HTR-8/SVneo (cell line): Measurements from ENCODE around the gene STK38L.
"Not testable (repeated sequence)": the region's sequence is repeated elsewhere in the genome, so short reads cannot be mapped to it uniquely, and the experiment has no call there.

Source experiments
- DNase-seq: peaks from one replicate; pipeline ENCODE4 v3.0.0; 2011; ENCODE audit warnings: low spot score, mixed read lengths; ENCODE audit not compliant: insufficient read length
- FAIRE-seq: peaks from 2 replicates; lab custom pipeline; 2011; peaks lifted over from hg19 to GRCh38; lab: Jason Lieb, UNC

STK38L gene

GRCh38 chr12:27221625-27222387 is 22.3 kb upstream of the STK38L start:
- FAIRE-seq (no peak), DNase-seq (no peak)

- FAIRE-seq, result no peak
- no peak for DNase-seq
Measured at GRCh38 chr12:27226407-27226929, 17.6 kb upstream of the STK38L start.

- FAIRE-seq, result no peak
- no peak for DNase-seq
Measured at GRCh38 chr12:27229367-27229766, 14.7 kb upstream of the STK38L start.

GRCh38 chr12:27231374-27231773 is 12.7 kb upstream of the STK38L start:
- not testable (repeated sequence) for FAIRE-seq, DNase-seq

- FAIRE-seq, result no peak
- no peak for DNase-seq
Measured at GRCh38 chr12:27233814-27234213, 10.3 kb upstream of the STK38L start.

GRCh38 chr12:27236498-27236897 is 7.6 kb upstream of the STK38L start:
- no peak for DNase-seq
- no peak for FAIRE-seq

- DNase-seq, result no peak
- FAIRE-seq, result no peak
Measured at GRCh38 chr12:27237790-27238771, 6.0 kb upstream of the STK38L start.

- FAIRE-seq (peak; percentile 46), DNase-seq (no peak)
Measured at GRCh38 chr12:27243006-27243405, 1.1 kb upstream of the STK38L start.

- DNase-seq, result no peak
- FAIRE-seq, result no peak
Measured at GRCh38 chr12:27244689-27245488, 803 bp downstream of the STK38L start.

- FAIRE-seq (no peak), DNase-seq (no peak)
Measured at GRCh38 chr12:27246141-27246540, 2.1 kb downstream of the STK38L start.

GRCh38 chr12:27246774-27247173 is 2.7 kb downstream of the STK38L start:
- DNase-seq, result no peak
- no peak for FAIRE-seq

- DNase-seq (no peak), FAIRE-seq (no peak)
Measured at GRCh38 chr12:27252934-27253333, 8.8 kb downstream of the STK38L start.

- FAIRE-seq (no peak), DNase-seq (no peak)
Measured at GRCh38 chr12:27253347-27253746, 9.3 kb downstream of the STK38L start.

- DNase-seq, result no peak
- no peak for FAIRE-seq
Measured at GRCh38 chr12:27255806-27256205, 11.7 kb downstream of the STK38L start.

GRCh38 chr12:27257104-27257843 is 13.2 kb downstream of the STK38L start:
- FAIRE-seq (peak; percentile 9), DNase-seq (no peak)

- DNase-seq, result no peak
Measured at GRCh38 chr12:27260746-27261145, 16.7 kb downstream of the STK38L start.

GRCh38 chr12:27261866-27262265 is 17.8 kb downstream of the STK38L start:
- no peak for DNase-seq
- FAIRE-seq, result no peak

More at GRCh38 chr12:27260746-27261145, 16.7 kb downstream of the STK38L start:
- no peak for FAIRE-seq

GRCh38 chr12:27270148-27270547 is 26.1 kb downstream of the STK38L start:
- FAIRE-seq (no peak), DNase-seq (no peak)

- DNase-seq (no peak), FAIRE-seq (no peak)
Measured at GRCh38 chr12:27271206-27271605, 27.1 kb downstream of the STK38L start.
